Prostate gland (tissue), 2 donors: Measurements from ENCODE around the gene CALR.

Source experiments
- POLR2A ChIP-seq: fragments of 450-650 bp; IDR thresholded peaks from one replicate; pipeline ENCODE4 v1.6.1; 2016; ENCODE audit warnings: antibody characterized with exemption, mild to moderate bottlenecking
- TF ChIP-seq, protein P1 (sequence below), 4 experiments: fragments of 200-600 bp in 2 of 4; fragments of 450-650 bp in 2 of 4; sonication (generic) in 2 of 4; IDR thresholded peaks; 1 replicate in 3 of 4; 2 replicates in 1 of 4; pipeline ENCODE4 v1.5.1; 2016 to 2019; ENCODE audit warnings: antibody characterized with exemption in 4 of 4, mild to moderate bottlenecking in 2 of 4, moderate library complexity in 2 of 4

- TF ChIP-seq, protein P1, sequence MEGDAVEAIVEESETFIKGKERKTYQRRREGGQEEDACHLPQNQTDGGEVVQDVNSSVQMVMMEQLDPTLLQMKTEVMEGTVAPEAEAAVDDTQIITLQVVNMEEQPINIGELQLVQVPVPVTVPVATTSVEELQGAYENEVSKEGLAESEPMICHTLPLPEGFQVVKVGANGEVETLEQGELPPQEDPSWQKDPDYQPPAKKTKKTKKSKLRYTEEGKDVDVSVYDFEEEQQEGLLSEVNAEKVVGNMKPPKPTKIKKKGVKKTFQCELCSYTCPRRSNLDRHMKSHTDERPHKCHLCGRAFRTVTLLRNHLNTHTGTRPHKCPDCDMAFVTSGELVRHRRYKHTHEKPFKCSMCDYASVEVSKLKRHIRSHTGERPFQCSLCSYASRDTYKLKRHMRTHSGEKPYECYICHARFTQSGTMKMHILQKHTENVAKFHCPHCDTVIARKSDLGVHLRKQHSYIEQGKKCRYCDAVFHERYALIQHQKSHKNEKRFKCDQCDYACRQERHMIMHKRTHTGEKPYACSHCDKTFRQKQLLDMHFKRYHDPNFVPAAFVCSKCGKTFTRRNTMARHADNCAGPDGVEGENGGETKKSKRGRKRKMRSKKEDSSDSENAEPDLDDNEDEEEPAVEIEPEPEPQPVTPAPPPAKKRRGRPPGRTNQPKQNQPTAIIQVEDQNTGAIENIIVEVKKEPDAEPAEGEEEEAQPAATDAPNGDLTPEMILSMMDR (IDR thresholded peaks at IDR 0.05), result no peak
- no peak for TF ChIP-seq POLR2A
These were observed 18.3 kb downstream of the CALR start, which contains the start of gene GADD45GIP1 for GRCh38 chr19:12956446-12957388.
